NCI-H2227 (cell line): ENCODE data around the gene BSCL2.
"Not testable (repeated sequence)": the region's sequence is repeated elsewhere in the genome, so short reads cannot be mapped to it uniquely, and the experiment has no call there.

ENCODE experiments used
- DNase-seq: peaks from one replicate; lab custom pipeline; 2025; ENCODE audit not compliant: unreplicated experiment; lab: John Stamatoyannopoulos, UW

Gene BSCL2

GRCh38 chr11:62688491-62688890, 18.7 kb downstream of the BSCL2 start:
- no peak for DNase-seq

- DNase-seq = no peak
These were observed 19.5 kb downstream of the BSCL2 start for GRCh38 chr11:62687508-62688396.

GRCh38 chr11:62682518-62682917, 24.7 kb downstream of the BSCL2 start:
- peak; percentile 66 for DNase-seq

GRCh38 chr11:62680825-62681240, 26.4 kb downstream of the BSCL2 start:
- peak; percentile 50 for DNase-seq

GRCh38 chr11:62678770-62679696, 28.2 kb downstream of the BSCL2 start, which contains the start of gene UBXN1:
TSS of gene UBXN1 (minus strand) at chr11:62679073. CDS start at chr11:62678923, 150 bp downstream.
- peak; percentile 89 for DNase-seq

GRCh38 chr11:62678433-62678769, 28.8 kb downstream of the BSCL2 start:
- no peak for DNase-seq

- no peak for DNase-seq
These were observed 29.5 kb downstream of the BSCL2 start for GRCh38 chr11:62677714-62678113.

GRCh38 chr11:62677156-62677555, 30.1 kb downstream of the BSCL2 start:
- DNase-seq = no peak

GRCh38 chr11:62676698-62677097, 30.5 kb downstream of the BSCL2 start:
- peak; percentile 21 for DNase-seq

GRCh38 chr11:62675415-62675814, 31.8 kb downstream of the BSCL2 start:
- DNase-seq = not testable (repeated sequence)

GRCh38 chr11:62673196-62673525, 34.1 kb downstream of the BSCL2 start:
- no peak for DNase-seq

GRCh38 chr11:62671608-62672389, 35.4 kb downstream of the BSCL2 start, which contains the start of the genes LBHD1 and UQCC3:
TSS of gene LBHD1 (minus strand) at chr11:62672267. CDS start at chr11:62670031, 2,236 bp downstream.
TSS of gene UQCC3 (plus strand) at chr11:62671673. CDS start at chr11:62671746, 73 bp downstream.
- DNase-seq = peak; percentile 95

GRCh38 chr11:62671236-62671607, 36.0 kb downstream of the BSCL2 start:
- no peak for DNase-seq

GRCh38 chr11:62669420-62670161, 37.6 kb downstream of the BSCL2 start:
- peak; percentile 27 for DNase-seq

GRCh38 chr11:62667460-62667859, 39.8 kb downstream of the BSCL2 start:
- DNase-seq = no peak

GRCh38 chr11:62666259-62666926, 40.8 kb downstream of the BSCL2 start:
- DNase-seq = no peak

- DNase-seq = peak; percentile 79
These were observed 41.5 kb downstream of the BSCL2 start for GRCh38 chr11:62665599-62666258.

GRCh38 chr11:62665075-62665598, 42.1 kb downstream of the BSCL2 start, which contains the start of the genes C11orf98 and CSKMT:
TSS of gene C11orf98 (minus strand) at chr11:62665210. CDS start at chr11:62665169, 41 bp downstream.
TSS of gene CSKMT (plus strand) at chr11:62665312. CDS start at chr11:62665880, 568 bp downstream.
- peak; percentile 97 for DNase-seq
